ENCODE results near the gene ZNF446. TPM values are rescaled to one million over a fixed set of nuclear protein-coding genes. Genes with fewer than 3 reads are reported as not detected.

ZNF446 gene
- total RNA-seq, 1 donor, result 5.5 TPM

DNA sequence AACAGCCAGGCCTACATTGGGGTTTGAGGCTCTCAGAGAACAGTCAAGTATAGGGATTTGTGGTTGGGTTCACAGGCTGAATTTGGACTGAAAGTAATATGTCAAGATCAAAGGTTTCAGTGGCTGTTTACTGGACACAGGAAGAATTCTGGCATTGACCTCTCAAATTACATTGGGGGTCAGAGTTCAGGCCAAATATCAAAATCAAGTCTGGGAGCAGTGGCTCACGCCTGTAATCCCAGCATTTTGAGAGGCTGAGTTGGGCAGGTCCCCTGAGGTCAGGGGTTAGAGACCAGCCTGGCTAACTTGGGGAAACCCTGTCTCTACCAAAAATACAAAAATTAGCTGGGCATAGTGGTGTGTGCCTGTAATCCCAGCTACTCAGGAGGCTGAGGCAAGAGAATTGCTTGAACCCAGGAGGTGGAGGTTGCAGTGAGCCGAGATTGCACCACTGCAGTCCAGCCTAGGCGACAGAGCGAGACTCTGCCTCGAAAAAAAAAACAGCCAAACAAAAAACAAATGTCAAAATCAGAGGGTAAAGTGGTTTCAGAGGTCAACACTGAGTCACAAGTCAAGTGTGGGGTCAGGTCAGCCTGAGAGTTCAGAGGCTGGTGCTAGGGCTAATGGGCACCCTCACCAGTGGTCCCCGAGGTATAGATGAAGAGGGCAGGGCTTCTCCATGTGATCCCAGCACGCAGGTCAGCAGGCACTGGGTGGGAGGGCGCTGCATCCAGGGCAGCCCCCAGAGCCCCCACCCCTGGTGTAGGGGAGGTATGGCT, 34.1 kb downstream of the ZNF446 start:
- no peaks in the 10 kb centered on the region for H3K27me3 ChIP-seq (ENCODE audit: insufficient read depth, low read length)
- no peaks in the 10 kb centered on the region for H3K9me3 ChIP-seq (ENCODE audit: low read depth, low read length)
- H3K4me3 ChIP-seq (ENCODE audit: low read length), result no peak overlapping the region
- peaks cover 14% of the 10 kb centered on the region for H3K4me1 ChIP-seq (ENCODE audit: insufficient read depth, low read length)

DNA sequence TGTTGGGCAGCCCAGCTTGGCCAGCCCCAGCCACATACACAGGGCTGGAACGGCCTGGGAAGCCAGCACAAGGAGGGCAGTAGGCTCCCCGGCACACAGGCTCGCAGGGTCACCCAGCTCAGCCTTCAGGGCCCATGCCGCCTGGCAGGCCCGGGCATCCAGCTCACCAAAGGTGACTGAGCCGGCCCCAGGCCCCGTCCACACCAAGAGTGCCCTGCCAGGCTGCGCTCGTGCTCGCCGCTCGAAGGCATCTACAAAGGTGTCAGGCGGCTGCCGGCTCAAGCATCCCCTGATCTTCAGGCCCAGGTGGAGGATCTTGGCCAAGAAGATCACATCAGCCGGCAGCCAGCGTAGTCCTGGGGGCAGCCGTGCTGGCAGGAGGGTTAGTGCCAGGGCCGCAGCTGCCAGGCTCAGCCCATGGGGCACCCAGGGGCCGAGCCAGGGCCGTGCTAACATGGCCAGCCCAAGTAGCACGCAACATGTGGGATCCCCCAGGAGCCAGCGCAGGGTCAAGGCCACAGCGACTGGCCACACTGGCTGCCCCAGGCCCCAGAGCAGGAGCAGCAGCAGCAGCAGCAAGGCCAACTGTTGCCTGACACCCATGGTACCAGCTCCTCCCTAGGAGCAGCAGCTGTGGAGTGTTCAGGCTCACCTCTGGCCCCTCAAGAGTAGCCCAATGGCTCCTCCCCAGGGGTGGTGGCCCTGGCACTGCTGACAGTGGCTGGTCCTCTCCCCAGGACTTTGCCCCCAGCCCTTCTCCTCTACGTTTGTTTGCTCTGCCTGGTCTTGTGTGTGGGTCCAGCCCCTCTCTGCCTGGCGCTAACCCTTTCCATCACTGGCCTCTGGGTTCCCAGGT, 35.4 kb downstream of the ZNF446 start, which contains the start of gene SLC27A5:
Gene SLC27A5 (minus strand): TSS at position 640 of the 856 bp plus-strand sequence. CDS start 37 bp downstream, at position 603.
- peaks cover 14% of the 10 kb centered on the region for H3K4me1 ChIP-seq (ENCODE audit: insufficient read depth, low read length)
- no peaks in the 10 kb centered on the region for H3K27me3 ChIP-seq (ENCODE audit: insufficient read depth, low read length)
- no peak within 1 kb of the TSS for H3K4me3 ChIP-seq (ENCODE audit: low read length)
- no peaks in the 10 kb centered on the region for H3K9me3 ChIP-seq (ENCODE audit: low read depth, low read length)

DNA sequence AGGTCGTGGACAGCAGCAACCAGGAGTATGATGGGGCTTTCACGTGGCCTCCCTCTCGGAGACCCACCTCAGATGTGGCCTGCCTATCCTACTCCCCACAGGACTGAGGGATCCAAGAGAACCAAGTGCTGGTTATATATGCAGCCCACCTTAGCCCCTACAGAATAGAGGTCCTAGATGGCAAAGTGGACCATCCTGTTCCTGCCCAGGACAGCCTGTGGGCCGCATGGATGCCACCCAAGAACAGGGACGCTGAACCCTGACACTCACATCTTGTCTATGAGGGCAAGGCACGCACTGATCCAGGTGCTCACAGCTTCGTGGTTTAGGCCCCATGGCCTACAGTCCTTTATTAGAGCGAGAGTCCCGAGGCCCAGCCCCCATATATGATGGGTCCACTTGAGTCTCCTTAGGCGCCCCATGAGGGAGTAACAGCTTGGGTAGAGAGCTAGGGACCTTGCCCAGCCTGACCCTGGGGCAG, 37.1 kb downstream of the ZNF446 start:
- Histone ChIP-seq H3K27me3 (ENCODE audit: insufficient read depth, low read length) (no peaks in the 10 kb centered on the region), H3K4me3 (ENCODE audit: low read length) (no peak overlapping the region), H3K9me3 (ENCODE audit: low read depth, low read length) (no peaks in the 10 kb centered on the region), H3K4me1 (ENCODE audit: insufficient read depth, low read length) (peaks cover 21% of the 10 kb centered on the region)

GRCh38 chr19:58513694-58514563, 37.8 kb downstream of the ZNF446 start:
- no peaks in the 10 kb centered on the region for H3K9me3 ChIP-seq (ENCODE audit: low read depth, low read length)
- H3K4me3 ChIP-seq (ENCODE audit: low read length), result no peak overlapping the region
- peaks cover 27% of the 10 kb centered on the region for H3K4me1 ChIP-seq (ENCODE audit: insufficient read depth, low read length)
- no peaks in the 10 kb centered on the region for H3K27me3 ChIP-seq (ENCODE audit: insufficient read depth, low read length)

DNA sequence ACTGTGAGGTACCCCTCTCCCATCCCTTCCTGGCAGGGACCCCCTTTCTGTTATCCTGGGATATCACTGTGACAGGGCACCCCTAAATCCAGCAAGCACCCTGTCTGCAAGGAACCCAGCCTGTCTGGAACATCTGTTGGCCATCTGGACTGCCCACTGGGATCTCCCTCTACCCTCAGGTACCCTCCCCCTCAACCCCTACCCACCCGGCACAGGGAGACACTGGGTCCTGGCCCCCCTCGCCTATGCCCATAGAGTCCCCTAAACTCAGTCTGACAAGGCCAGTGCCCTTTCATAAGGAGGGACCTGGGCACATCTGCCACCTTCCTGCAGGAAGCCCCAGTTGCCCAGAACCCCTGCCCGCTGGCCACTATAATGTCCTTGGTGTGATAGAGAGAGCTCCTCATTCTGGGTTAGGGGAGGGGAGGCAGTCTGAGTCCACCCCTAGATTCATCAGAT, 38.4 kb downstream of the ZNF446 start:
- peaks cover 30% of the 10 kb centered on the region for H3K4me1 ChIP-seq (ENCODE audit: insufficient read depth, low read length)
- H3K9me3 ChIP-seq (ENCODE audit: low read depth, low read length), result no peaks in the 10 kb centered on the region
- no peaks in the 10 kb centered on the region for H3K27me3 ChIP-seq (ENCODE audit: insufficient read depth, low read length)
- no peak overlapping the region for H3K4me3 ChIP-seq (ENCODE audit: low read length)

- H3K4me3 ChIP-seq (ENCODE audit: low read length), result no peak overlapping the region
- peaks cover 32% of the 10 kb centered on the region for H3K4me1 ChIP-seq (ENCODE audit: insufficient read depth, low read length)
- H3K9me3 ChIP-seq (ENCODE audit: low read depth, low read length), result no peaks in the 10 kb centered on the region
- H3K27me3 ChIP-seq (ENCODE audit: insufficient read depth, low read length), result no peaks in the 10 kb centered on the region
Measured at GRCh38 chr19:58515259-58515658, 39.1 kb downstream of the ZNF446 start.

- H3K4me1 ChIP-seq (ENCODE audit: insufficient read depth, low read length), result peaks cover 37% of the 10 kb centered on the region
- H3K27me3 ChIP-seq (ENCODE audit: insufficient read depth, low read length), result no peaks in the 10 kb centered on the region
- no peak overlapping the region for H3K4me3 ChIP-seq (ENCODE audit: low read length)
- no peaks in the 10 kb centered on the region for H3K9me3 ChIP-seq (ENCODE audit: low read depth, low read length)
Measured at GRCh38 chr19:58516246-58516836, 40.2 kb downstream of the ZNF446 start.

DNA sequence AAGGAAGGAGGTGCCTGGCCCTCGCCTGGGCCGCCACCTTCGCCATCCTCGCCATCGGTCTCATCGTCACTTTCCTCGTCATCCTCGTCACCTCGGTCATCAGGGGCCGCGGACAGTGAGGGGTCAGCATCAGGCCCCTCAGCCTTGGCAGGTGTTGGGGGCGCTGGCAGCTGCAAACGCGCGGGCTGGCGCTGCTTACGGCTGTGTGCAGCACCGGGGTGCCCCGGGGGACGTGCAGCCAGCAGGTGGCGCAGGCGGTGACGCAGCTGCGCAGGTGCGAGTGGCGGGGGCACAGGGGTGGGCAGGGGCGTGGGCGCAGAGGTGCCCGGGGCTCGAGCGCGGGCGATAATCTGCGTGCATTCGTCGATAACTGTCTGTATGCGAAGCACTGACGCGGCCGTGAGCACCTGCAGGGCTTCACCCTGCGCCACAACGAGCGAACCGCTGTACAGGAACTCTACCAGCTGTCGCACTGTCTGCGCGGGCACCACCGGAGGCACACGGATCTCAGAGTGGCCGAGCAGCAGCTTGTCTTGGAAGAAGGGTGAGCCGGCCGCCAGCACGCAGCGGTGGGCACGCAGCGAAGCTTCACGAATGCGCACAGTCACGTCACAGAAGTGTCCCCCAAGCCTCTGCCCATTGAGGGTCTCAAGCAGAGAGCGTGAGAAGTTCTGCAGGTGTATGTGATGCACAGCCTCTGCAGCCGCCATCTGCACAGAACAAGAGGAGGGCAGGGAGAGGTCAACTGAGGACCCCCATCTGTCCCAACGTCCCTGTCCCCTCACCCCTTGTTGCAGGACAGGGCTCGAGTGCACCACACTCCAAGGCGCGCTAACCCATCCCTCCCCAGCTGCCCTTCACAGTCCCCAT, 41.0 kb downstream of the ZNF446 start:
- no peak overlapping the region for H3K4me3 ChIP-seq (ENCODE audit: low read length)
- no peaks in the 10 kb centered on the region for H3K27me3 ChIP-seq (ENCODE audit: insufficient read depth, low read length)
- peaks cover 37% of the 10 kb centered on the region for H3K4me1 ChIP-seq (ENCODE audit: insufficient read depth, low read length)
- no peaks in the 10 kb centered on the region for H3K9me3 ChIP-seq (ENCODE audit: low read depth, low read length)

DNA sequence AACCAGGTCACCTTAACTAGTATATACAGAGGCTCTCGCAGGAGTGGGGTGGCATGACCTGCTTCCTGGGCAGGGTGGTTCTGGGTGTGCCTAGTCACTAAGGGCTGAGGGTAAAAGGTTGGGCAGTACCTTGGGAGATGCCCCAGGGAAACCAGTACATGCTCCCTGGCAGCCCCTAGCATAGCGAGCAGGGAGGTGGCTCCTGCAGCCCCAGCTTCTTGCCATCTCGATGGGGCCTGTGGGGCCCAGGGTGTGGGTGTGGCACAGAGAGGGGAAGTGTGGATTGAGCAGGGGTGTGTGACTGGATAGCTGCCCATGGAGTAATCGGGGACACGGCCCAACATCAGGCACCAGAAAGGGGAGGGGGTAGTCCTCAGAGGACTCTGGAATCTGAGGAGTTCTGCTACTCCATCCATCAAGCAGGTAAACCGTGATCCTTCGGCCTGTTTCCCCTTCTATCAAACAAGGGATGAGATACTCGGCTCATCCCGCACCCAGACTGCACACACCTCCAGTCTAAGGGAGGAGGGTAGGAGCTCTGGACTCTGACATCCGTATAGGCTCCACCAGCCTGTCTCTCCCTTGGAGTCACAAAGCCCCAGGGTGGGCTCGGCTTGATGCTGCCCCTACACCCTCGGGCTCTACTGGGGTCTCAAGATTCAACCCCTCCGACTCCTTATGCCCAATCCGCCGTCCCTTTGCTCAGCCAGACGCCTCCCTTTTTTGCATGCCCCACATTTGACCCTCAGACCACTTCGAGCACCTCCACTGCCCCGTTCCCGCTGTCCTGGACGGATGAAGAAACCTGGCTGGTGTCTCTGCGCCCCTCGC, 42.3 kb downstream of the ZNF446 start:
- Histone ChIP-seq H3K9me3 (ENCODE audit: low read depth, low read length) (no peaks in the 10 kb centered on the region), H3K27me3 (ENCODE audit: insufficient read depth, low read length) (no peaks in the 10 kb centered on the region), H3K4me1 (ENCODE audit: insufficient read depth, low read length) (peaks cover 35% of the 10 kb centered on the region), H3K4me3 (ENCODE audit: low read length) (peak overlapping the region; percentile 73)

DNA sequence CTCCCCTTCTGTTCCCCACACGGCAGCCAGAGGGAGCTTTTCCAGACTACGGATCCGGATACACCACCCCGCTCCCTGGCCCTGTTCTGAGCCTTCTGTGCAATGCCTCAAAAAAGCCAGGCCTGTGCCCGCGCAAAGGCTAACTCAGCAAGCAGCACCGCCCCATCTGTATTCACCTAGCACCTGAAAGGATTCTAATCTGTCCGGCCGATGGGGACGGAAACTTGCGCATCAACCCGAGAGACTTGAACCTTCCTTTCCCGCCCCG, 42.9 kb downstream of the ZNF446 start:
- H3K4me3 ChIP-seq (ENCODE audit: low read length), result peak overlapping the region; percentile 73
- no peaks in the 10 kb centered on the region for H3K9me3 ChIP-seq (ENCODE audit: low read depth, low read length)
- peaks cover 29% of the 10 kb centered on the region for H3K4me1 ChIP-seq (ENCODE audit: insufficient read depth, low read length)
- H3K27me3 ChIP-seq (ENCODE audit: insufficient read depth, low read length), result no peaks in the 10 kb centered on the region

DNA sequence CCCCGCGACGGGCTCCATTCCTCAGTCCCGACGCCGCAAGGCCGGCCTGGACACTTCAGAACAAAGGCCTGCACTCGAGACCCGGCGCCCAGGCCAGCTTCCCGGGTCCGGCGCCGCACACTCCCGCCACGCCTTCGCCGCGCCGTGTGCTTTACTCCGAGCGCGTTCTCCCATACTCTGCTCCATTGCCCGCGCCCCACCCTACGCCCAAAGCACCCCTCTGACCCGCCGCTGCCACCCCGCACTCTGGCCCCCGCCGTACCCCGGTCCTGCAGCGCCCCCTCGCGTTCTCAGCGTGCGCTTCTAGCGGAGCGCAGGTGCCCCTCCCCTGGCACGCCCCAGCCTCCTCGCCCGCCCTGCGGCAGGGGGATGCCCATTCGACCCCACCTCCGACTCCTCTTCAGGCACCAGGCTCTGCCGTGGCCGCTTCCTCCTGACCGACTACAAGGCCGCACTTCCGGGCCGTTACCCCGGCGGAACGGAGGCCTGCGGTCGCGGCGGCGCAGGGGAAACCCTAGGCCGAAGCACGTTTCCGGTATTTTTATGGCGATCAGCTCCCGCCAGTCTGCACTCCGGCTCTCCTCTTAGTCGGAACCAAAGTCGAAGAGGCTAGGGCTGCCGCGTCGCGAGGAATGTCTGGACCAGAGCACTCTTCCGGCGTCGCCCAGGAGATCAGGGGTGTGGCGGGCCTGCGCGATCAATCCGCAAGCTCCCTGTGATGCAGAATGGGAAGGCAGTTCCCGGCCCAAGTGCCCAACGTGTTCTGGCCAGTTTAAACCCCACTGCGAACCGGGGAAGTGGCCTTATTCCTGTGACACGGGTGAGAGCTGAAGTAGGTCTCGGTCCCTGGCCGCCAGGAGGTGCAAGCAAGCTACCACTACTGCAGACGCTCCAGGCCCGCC, 43.5 kb downstream of the ZNF446 start, which contains the start of gene ZBTB45:
Gene ZBTB45 (minus strand): TSS at position 456 of the 902 bp plus-strand sequence. CDS start 2,137 bp downstream, outside the sequence.
- H3K9me3 ChIP-seq (ENCODE audit: low read depth, low read length), result no peaks in the 10 kb centered on the region
- H3K4me1 ChIP-seq (ENCODE audit: insufficient read depth, low read length), result peaks cover 25% of the 10 kb centered on the region
- H3K27me3 ChIP-seq (ENCODE audit: insufficient read depth, low read length), result no peaks in the 10 kb centered on the region
- peak within 1 kb of the TSS; percentile 73 for H3K4me3 ChIP-seq (ENCODE audit: low read length)

DNA sequence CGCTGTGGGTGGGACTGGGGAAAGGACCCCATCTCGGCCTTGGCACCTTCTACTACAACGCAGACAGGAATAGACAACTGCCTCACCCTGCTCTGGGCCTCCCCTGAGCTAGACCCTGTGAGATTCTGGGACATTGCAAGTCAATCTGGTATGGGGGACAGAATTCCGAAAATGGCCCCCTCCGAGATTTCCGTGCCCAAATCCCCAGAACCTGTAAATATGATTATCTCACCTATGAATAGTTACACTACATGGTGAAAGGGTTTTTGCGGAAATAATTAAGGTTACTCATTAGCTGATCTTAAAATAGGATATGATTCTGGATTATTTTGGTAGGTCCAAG, 44.1 kb downstream of the ZNF446 start:
- H3K4me1 ChIP-seq (ENCODE audit: insufficient read depth, low read length), result peaks cover 23% of the 10 kb centered on the region
- H3K9me3 ChIP-seq (ENCODE audit: low read depth, low read length), result no peaks in the 10 kb centered on the region
- H3K4me3 ChIP-seq (ENCODE audit: low read length), result peak overlapping the region; percentile 73
- no peaks in the 10 kb centered on the region for H3K27me3 ChIP-seq (ENCODE audit: insufficient read depth, low read length)
